DOHH2 (cell line): Measurements from ENCODE around the gene DPP6.

ENCODE experiments used
- EZH2phosphoT487 ChIP-seq: fragments of 200-600 bp; sonication (generic); IDR thresholded peaks from 2 replicates; pipeline ENCODE4 v1.6.1; 2017; ENCODE audit warnings: borderline replicate concordance, mild to moderate bottlenecking, antibody characterized with exemption, low read length, moderate library complexity, mixed read lengths
- TF ChIP-seq, protein P1 (sequence below): fragments of 200-600 bp; sonication (generic); IDR thresholded peaks from one replicate; pipeline ENCODE4 v1.5.1; 2014; ENCODE audit warnings: antibody characterized with exemption, mild to moderate bottlenecking, low read depth, low read length; ENCODE audit not compliant: poor library complexity, severe bottlenecking

DNA sequence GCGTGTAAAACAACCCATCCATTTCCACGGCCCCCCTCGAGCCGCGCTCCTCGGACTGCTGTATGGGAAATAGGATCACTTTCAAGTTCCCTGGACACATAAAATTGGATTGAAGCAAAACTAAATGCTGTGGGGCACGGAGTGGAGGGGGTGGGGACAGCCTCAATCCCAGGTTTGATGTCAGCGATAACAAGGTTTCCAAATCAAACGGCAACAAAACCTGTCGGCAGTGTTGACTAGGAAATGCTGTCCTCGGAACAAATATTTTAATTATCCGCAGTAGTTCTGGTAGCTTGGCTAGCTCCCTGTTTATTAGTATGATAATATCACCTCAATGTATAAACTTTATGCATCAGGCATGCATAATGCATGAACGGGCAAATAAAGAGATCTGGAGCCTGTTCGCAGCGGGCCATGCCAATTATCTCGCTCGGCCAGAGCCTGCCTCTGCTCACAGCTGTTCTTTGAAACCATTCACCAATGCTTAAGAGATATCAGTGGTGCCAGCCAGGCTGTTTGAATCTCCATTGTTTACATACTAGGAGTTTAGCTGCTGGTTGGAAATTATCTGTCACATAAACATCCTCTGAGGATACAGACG lies 789.6 kb downstream of the DPP6 start:
- TF ChIP-seq, protein P1, sequence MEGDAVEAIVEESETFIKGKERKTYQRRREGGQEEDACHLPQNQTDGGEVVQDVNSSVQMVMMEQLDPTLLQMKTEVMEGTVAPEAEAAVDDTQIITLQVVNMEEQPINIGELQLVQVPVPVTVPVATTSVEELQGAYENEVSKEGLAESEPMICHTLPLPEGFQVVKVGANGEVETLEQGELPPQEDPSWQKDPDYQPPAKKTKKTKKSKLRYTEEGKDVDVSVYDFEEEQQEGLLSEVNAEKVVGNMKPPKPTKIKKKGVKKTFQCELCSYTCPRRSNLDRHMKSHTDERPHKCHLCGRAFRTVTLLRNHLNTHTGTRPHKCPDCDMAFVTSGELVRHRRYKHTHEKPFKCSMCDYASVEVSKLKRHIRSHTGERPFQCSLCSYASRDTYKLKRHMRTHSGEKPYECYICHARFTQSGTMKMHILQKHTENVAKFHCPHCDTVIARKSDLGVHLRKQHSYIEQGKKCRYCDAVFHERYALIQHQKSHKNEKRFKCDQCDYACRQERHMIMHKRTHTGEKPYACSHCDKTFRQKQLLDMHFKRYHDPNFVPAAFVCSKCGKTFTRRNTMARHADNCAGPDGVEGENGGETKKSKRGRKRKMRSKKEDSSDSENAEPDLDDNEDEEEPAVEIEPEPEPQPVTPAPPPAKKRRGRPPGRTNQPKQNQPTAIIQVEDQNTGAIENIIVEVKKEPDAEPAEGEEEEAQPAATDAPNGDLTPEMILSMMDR: no peak
- no peak for TF ChIP-seq EZH2phosphoT487
